HFF-Myc (cell line): ENCODE measurements around the gene HCLS1.
"Not testable (repeated sequence)": the region's sequence is repeated elsewhere in the genome, so short reads cannot be mapped to it uniquely, and the experiment has no call there.

ENCODE experiments used
- DNase-seq: peaks from one replicate; pipeline ENCODE4 v3.0.0-alpha.2; 2011; ENCODE audit warnings: low read depth; ENCODE audit errors: extremely low read depth
- H3K4me3 ChIP-seq: replicated peaks from 2 replicates; pipeline ENCODE4 v1.5.1; 2011; ENCODE audit warnings: low read depth, mild to moderate bottlenecking, control low read depth, low read length
- TF ChIP-seq, protein P1 (sequence below): IDR thresholded peaks from 2 replicates; pipeline ENCODE4 v1.5.1; 2012; ENCODE audit warnings: mild to moderate bottlenecking, low read depth, low read length, control low read depth; ENCODE audit errors: missing control alignments

HCLS1 gene

DNA sequence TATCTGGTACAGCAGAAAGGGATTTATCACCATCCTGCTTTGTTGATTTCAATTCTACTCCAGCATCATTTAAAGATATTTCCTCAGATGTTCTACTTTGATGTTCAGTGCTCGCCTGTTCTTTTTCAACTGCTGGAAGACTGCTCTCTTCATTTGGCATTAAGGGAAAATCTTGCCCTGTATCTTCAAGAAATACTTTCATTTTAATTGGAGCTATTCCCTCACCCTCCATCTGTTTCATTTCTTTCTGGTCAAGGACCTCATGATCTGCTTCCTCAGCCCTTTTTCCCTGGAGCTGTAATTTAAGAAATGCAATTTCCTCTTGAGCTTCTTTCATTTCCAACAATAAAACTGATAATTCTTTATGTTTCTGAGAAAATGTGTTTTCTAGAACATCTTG lies 37.8 kb upstream of the HCLS1 start:
- TF ChIP-seq, protein P1, sequence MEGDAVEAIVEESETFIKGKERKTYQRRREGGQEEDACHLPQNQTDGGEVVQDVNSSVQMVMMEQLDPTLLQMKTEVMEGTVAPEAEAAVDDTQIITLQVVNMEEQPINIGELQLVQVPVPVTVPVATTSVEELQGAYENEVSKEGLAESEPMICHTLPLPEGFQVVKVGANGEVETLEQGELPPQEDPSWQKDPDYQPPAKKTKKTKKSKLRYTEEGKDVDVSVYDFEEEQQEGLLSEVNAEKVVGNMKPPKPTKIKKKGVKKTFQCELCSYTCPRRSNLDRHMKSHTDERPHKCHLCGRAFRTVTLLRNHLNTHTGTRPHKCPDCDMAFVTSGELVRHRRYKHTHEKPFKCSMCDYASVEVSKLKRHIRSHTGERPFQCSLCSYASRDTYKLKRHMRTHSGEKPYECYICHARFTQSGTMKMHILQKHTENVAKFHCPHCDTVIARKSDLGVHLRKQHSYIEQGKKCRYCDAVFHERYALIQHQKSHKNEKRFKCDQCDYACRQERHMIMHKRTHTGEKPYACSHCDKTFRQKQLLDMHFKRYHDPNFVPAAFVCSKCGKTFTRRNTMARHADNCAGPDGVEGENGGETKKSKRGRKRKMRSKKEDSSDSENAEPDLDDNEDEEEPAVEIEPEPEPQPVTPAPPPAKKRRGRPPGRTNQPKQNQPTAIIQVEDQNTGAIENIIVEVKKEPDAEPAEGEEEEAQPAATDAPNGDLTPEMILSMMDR, result no peak
- no peak for DNase-seq
- H3K4me3 ChIP-seq, result no peak overlapping the region

DNA sequence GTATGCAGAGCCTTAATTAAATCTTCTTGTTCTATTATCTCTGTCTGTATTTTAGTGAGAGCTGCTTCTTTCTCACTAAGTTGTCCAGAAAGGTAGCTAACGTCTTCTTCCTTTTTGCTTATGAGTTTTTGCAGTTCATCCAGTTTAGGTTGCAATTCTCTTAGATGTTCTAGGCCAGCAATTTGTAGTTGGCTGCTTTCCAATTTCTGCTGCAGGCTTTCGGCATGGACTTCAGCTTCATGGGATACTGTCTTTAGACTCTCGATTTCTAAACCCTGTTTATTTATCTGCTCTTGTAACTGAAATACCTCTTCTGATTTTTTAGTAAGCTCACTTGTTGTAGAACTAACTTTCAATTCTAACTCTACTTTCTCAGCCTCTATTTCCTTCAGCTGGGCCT lies 35.5 kb upstream of the HCLS1 start:
- TF ChIP-seq, protein P1, result no peak
- no peak overlapping the region for H3K4me3 ChIP-seq
- no peak for DNase-seq

DNA sequence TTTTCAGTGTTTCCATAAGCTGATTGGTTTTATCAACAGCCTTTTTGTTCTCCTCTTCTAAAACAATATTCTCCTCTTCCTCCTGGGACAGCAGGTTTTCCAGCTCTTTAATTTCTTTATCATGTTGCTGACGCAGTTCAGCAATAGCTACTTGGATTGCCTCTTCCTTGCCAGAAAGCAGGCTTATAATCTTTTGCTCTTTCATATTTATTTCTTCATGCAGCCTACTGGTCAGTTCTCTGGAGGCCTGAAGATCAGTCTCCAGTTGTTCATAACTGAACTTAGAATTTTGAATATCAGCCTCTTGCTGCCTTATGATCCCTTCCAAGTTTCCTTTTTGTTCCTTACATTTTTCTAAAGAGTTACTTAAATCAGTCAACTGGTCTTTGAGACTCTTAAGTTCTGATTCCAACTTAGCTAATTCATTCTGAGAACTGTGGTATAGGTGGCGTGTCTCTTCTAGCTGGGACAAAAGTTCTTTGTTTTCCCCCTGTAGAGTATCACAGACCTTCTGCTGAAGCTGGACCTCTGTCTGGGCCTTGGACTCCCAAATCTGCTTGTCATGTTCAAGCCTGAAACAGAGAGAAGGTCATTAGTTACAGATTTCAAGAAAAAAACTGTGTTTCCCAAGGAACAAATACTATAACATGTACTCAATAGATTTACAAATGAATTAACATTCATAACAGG lies 31.5 kb upstream of the HCLS1 start:
- no peak overlapping the region for H3K4me3 ChIP-seq
- TF ChIP-seq, protein P1, result no peak
- no peak for DNase-seq

DNA sequence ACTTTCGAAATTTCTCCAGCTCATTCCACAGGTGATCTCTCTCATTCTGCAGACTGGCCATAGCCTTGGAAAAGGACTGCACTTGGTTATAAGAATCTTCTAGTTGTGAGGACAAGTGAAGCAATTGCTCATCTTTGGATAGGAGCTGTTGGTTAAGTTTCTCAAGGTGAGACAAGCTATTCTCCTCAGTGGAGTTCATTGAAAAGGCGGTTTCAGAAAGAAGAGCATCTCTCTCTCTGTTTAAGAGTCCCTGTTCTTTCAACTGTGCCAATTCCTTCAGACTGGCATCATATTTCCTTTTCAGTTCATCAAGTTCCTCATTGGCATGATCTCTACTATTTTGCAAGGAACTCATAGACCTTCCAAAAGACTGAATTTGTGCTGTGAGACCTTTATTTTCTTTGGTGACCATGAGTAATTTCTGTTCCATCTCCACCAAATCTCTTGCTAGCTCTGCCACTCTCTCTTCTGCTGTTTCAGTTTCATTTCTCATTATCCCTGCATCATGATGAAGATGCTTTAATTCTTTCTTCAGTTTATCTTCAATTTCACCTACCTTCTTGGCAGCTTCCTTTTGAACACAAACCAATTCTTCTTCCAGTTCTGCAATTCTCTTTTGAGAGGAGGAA lies 30.2 kb upstream of the HCLS1 start:
- no peak overlapping the region for H3K4me3 ChIP-seq
- DNase-seq, result no peak
- TF ChIP-seq, protein P1, result no peak

DNA sequence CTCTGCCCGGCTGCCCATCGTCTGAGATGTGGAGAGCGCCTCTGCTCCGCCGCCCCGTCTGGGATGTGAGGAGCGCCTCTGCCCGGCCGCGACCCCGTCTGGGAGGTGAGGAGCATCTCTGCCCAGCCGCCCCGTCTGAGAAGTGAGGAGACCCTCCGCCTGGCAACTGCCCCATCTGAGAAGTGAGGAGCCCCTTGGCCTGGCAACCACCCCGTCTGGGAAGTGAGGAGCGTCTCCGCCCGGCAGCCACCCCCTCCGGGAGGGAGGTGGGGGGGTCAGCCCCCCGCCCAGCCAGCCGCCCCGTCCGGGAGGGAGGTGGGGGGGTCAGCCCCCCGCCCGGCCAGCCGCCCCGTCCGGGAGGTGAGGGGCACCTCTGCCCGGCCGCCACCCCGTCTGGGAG lies 28.0 kb upstream of the HCLS1 start:
- not testable (repeated sequence) for H3K4me3 ChIP-seq, DNase-seq

DNA sequence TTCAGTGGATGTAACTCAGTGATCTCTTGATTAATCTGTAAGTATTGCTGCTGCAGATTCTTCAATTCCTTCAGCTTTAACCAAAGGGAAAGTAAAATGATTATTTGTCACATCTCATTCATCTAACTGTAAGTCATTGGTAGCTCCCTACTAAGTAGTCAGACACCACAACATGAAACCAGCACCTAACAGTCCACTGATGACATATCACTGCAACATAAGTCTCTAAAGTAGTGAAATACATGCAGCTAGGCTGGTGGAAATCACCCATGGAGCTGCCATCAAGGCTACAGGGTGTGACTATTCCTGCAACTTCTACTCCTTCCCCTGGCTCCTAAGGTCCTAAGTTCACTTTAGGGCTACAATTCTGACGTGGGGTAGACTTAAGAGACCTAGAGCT lies 21.1 kb upstream of the HCLS1 start:
- H3K4me3 ChIP-seq, result no peak overlapping the region
- no peak for DNase-seq
- TF ChIP-seq, protein P1, result no peak

DNA sequence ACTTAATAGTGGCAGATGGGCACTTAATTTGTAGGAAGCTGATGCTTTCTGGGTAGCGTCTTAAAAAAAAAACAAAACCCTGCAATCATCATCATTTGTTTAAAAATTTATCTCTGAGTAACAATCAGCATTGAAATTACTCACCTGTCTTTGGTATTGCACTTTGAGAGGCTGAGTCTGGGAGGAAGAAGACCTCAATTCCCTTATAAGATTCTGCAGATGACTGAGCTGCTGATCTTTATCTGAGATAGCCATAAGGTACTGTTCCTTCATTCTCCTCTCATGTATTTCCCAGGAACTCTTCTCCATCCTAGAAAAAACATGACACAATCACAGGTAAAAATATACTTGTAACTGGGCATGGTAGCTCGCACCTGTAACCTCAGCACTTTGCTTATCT lies 16.4 kb upstream of the HCLS1 start:
- TF ChIP-seq, protein P1, result no peak
- no peak for DNase-seq
- H3K4me3 ChIP-seq, result no peak overlapping the region
